Activated CD8-positive, alpha-beta memory T cell treated with anti-CD3 and anti-CD28 coated beads, Interleukin-2, amount 50 U/mL, for 1 hour (primary cell): ENCODE results near the gene CFAP99.

ENCODE experiments used
- DNase-seq: peaks from one replicate; pipeline ENCODE4 v3.0.0-alpha.2; 2020; ENCODE audit errors: extremely low read depth

CFAP99 gene

DNA sequence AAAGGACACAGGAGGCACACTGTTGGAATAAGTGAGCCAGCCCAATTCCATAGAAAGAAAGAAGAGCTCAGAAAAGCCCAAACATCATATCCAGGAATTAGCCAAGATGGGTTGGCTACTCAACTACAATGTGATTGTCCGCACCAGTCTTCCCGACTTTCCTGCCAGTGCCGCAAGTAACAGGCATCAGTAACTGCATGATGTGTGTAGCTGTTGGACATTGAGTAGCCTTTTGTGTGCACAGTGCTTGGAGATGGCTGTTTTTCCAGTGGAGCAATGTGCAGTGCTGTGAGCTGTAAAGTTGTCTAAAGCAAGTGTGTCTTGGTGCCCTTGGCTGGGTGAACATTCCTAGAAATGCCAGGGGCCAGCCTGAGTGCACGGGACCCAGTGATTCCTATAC, 88.5 kb downstream of the CFAP99 start:
- no peak for DNase-seq

DNA sequence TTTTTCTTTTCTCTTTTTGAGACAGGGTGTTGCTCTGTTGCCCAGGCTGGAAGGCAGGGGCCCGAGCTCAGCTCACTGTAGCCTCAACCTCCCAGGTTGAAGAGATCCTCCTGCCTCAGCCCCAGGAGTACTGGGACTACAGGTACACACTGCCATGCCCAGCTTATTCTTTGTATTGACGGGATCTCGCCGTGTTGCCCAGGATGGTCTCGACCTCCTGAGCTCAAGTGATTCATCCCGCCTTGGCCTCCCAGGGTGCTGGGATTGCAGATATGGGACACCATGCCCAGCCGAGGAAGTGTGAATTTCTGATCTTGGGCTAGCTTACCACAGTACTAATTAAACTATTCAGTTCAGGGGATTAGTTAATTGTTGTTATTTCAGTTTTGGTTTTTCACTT, 89.1 kb downstream of the CFAP99 start:
- no peak for DNase-seq

DNA sequence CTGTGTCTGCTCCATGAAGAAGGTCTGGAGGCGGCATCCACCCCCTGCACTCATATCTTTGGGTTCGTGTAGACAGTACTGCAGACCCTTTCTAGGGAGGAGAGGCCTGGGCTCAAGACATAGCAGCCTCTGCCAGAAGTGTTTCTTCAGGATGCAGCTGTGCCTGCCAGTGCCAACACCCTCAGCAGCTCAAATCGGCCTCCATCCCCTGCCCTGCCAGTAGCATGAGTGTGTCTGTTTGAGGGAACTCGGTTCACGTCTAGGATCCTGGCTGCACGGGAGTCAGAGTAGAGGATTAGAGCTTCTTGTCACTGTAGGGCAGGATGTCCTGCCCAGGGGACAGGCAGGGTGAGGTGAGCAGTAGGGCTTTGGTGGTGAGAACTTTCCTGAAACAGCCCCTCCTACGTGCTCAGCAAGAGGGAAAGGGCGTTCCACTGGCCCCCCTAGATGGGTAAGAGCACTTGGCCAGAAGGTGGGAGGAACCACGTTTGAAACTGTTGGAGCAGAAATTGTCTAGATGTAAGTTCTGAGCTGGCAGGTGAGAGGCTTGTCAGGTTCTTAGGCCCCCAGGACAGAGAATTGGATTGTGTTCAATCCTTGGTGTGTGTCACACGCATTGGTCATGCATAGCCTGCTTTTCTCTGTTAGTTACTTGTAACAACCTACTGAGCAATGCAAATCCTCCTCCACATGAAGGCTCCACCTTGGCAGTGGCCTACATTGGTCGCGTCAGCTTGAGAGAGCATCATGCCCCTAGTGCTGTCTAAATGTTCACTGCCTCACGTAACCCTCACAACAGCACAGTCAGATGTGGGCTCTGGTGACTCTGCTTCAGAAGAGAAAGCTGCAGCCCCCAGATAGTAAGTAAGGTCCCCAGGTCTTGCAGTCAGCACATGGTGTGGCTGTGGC, 91.8 kb downstream of the CFAP99 start:
- DNase-seq, result no peak

DNA sequence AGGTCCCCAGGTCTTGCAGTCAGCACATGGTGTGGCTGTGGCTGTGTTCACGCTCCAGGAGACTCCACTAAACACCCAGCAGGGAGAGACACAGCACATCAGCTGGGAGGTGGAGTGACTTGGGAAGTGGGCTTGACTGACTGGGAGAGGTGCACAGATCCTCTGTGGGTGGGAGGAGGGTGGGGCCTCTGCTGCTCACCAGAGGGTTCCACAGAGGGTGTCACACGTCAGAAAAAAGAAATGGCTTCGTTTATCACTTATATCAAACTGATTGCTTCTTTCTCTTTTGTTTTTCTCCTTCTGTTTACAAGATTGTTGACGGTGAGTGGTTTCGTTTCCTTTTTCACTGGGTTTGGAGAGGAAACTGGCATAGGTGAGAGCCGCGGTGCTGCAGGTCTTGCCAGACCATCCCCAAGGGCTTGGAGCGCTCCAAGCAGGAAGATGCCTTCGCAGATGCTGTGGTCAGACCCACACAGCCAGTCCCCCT, 92.9 kb downstream of the CFAP99 start:
- no peak for DNase-seq
